ENCODE results near the gene WDR12. TPM values are rescaled to one million over a fixed set of nuclear protein-coding genes. Genes with fewer than 3 reads are reported as not detected.
A peak's percentile ranks its signal among the peaks of the same experiment; 100 is the strongest.

The WDR12 gene
- polyA plus RNA-seq, 3 donors: 100 to 140 (median 111) TPM

- DNase-seq (ENCODE audit: extremely low read depth in 1 of 11, low read depth in 9 of 11, low spot score in 4 of 11): no peak
Measured at GRCh38 chr2:202842690-202843089, 68.8 kb downstream of the WDR12 start.

GRCh38 chr2:202841090-202841867 is 70.2 kb downstream of the WDR12 start:
- DNase-seq (ENCODE audit: extremely low read depth in 1 of 11, low read depth in 9 of 11, low spot score in 4 of 11): no peak

GRCh38 chr2:202831242-202832220 is 79.9 kb downstream of the WDR12 start:
- peak in 3 of 11 donors; percentile 38 to 53 (median 43) for DNase-seq (ENCODE audit: extremely low read depth in 1 of 11, low read depth in 9 of 11, low spot score in 4 of 11)

- DNase-seq (ENCODE audit: extremely low read depth in 1 of 11, low read depth in 9 of 11, low spot score in 4 of 11): no peak
Measured at GRCh38 chr2:202824901-202825300, 86.6 kb downstream of the WDR12 start.

Other genes with a start within 250 kb of the WDR12 start
- 10 to 100 TPM; 13.0 to 24.9 (median 18.2) TPM for gene ICA1L, start 39.9 kb downstream of the WDR12 start, polyA plus RNA-seq (ENCODE audit: insufficient read length in 3 of 3)
- gene CARF, start 602 bp upstream of the WDR12 start, polyA plus RNA-seq (ENCODE audit: insufficient read length in 3 of 3): 10 to 100 TPM; 11.5 to 19.9 (median 15.8) TPM
- 10 to 100 TPM; 12.0 to 18.2 (median 15.4) TPM for gene NBEAL1, start 103.2 kb upstream of the WDR12 start, polyA plus RNA-seq (ENCODE audit: insufficient read length in 3 of 3)